Measurements from ENCODE around the gene SIPA1L3.

- TF ChIP-seq POLR2A (IDR thresholded peaks at IDR 0.05), result no peak
- TF ChIP-seq, protein P1, sequence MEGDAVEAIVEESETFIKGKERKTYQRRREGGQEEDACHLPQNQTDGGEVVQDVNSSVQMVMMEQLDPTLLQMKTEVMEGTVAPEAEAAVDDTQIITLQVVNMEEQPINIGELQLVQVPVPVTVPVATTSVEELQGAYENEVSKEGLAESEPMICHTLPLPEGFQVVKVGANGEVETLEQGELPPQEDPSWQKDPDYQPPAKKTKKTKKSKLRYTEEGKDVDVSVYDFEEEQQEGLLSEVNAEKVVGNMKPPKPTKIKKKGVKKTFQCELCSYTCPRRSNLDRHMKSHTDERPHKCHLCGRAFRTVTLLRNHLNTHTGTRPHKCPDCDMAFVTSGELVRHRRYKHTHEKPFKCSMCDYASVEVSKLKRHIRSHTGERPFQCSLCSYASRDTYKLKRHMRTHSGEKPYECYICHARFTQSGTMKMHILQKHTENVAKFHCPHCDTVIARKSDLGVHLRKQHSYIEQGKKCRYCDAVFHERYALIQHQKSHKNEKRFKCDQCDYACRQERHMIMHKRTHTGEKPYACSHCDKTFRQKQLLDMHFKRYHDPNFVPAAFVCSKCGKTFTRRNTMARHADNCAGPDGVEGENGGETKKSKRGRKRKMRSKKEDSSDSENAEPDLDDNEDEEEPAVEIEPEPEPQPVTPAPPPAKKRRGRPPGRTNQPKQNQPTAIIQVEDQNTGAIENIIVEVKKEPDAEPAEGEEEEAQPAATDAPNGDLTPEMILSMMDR (IDR thresholded peaks at IDR 0.05), result no peak
Observed at GRCh38 chr19:38165335-38165734, 258.3 kb downstream of the SIPA1L3 start.
